HEK293 (cell line): ENCODE measurements around the gene SYT13.

ENCODE experiments used
- CTCF ChIA-PET: fragments of 350-600 bp; formaldehyde crosslinking; extraction: SDS; loops from one replicate; lab custom pipeline; 2021; ENCODE audit warnings: antibody characterized with exemption; lab: Yijun Ruan, JAX
- POLR2A ChIA-PET: fragments of 300-600 bp; formaldehyde crosslinking; extraction: SDS; loops from one replicate; lab custom pipeline; 2020; ENCODE audit warnings: antibody characterized with exemption, inconsistent platforms; lab: Yijun Ruan, JAX
- H3K27ac ChIP-seq: fragments of 200-500 bp; sonication (Bioruptor generic); 2 replicates; pipeline ENCODE4 v1.5.1; 2014; ENCODE audit warnings: low read depth, low read length, control low read depth, inconsistent platforms; ENCODE audit errors: extremely low read depth
- H3K36me3 ChIP-seq, 2 experiments: fragments of 200-500 bp in 1 of 2; sonication (Bioruptor generic) in 1 of 2; 1 replicate in 1 of 2; 2 replicates in 1 of 2; pipeline ENCODE4 v1.5.1; 2014 to 2017; ENCODE audit warnings: inconsistent platforms in 2 of 2, low read length in 2 of 2; ENCODE audit not compliant: control insufficient read depth in 2 of 2, insufficient read depth in 1 of 2
- H3K4me1 ChIP-seq: fragments of 200-500 bp; sonication (Bioruptor generic); 2 replicates; pipeline ENCODE4 v1.5.1; 2014; ENCODE audit warnings: mild to moderate bottlenecking, low read length, inconsistent platforms; ENCODE audit not compliant: control insufficient read depth, insufficient read depth
- H3K4me3 ChIP-seq: 2 replicates; pipeline ENCODE4 v1.5.1; 2011; ENCODE audit warnings: low read depth, mild to moderate bottlenecking, control low read depth, low read length, moderate library complexity
- H3K9me3 ChIP-seq: fragments of 200-500 bp; sonication (Bioruptor generic); 2 replicates; pipeline ENCODE4 v1.5.1; 2014; ENCODE audit warnings: low read depth, low read length, inconsistent platforms; ENCODE audit not compliant: control insufficient read depth, insufficient read depth
- ATF2 ChIP-seq: fragments of 450-650 bp; formaldehyde crosslinking; IDR thresholded peaks from 2 replicates; pipeline ENCODE4 v1.5.1; 2016; ENCODE audit warnings: missing biosample characterization, missing genetic modification characterization, low read depth
- GLI2 ChIP-seq: fragments of 450-650 bp; formaldehyde crosslinking; IDR thresholded peaks from 2 replicates; pipeline ENCODE4; 2017; ENCODE audit warnings: missing biosample characterization, missing genetic modification characterization, low read depth, borderline replicate concordance
- GLI4 ChIP-seq: fragments of 450-650 bp; formaldehyde crosslinking; IDR thresholded peaks from 2 replicates; pipeline ENCODE4 v1.5.1; 2016; ENCODE audit warnings: missing biosample characterization, missing genetic modification characterization
- KLF9 ChIP-seq: fragments of 450-650 bp; formaldehyde crosslinking; IDR thresholded peaks from 2 replicates; pipeline ENCODE4 v1.5.1; 2016; ENCODE audit warnings: missing biosample characterization, missing genetic modification characterization, low read depth
- PRDM2 ChIP-seq: fragments of 450-650 bp; formaldehyde crosslinking; IDR thresholded peaks from 2 replicates; pipeline ENCODE4 v1.5.1; 2016; ENCODE audit warnings: missing biosample characterization, missing genetic modification characterization, borderline replicate concordance
- TRIM28 ChIP-seq: IDR thresholded peaks from 2 replicates; pipeline ENCODE4 v1.6.1; 2011; ENCODE audit warnings: low read length, control low read depth, borderline replicate concordance
- ZFP37 ChIP-seq: fragments of 450-650 bp; formaldehyde crosslinking; IDR thresholded peaks from 2 replicates; pipeline ENCODE4 v1.5.1; 2016; ENCODE audit warnings: missing biosample characterization, missing genetic modification characterization
- ZFP41 ChIP-seq: fragments of 450-650 bp; formaldehyde crosslinking; IDR thresholded peaks from 2 replicates; pipeline ENCODE4 v1.5.1; 2016; ENCODE audit warnings: missing biosample characterization, missing genetic modification characterization, borderline replicate concordance
- ZNF112 ChIP-seq: fragments of 450-650 bp; formaldehyde crosslinking; IDR thresholded peaks from 2 replicates; pipeline ENCODE4 v1.5.0; 2017; ENCODE audit warnings: missing biosample characterization, missing genetic modification characterization
- ZNF132 ChIP-seq: fragments of 450-650 bp; formaldehyde crosslinking; IDR thresholded peaks from 2 replicates; pipeline ENCODE4 v1.5.1; 2017; ENCODE audit warnings: missing biosample characterization, missing genetic modification characterization, borderline replicate concordance
- ZNF133 ChIP-seq: fragments of 450-650 bp; formaldehyde crosslinking; IDR thresholded peaks from 2 replicates; pipeline ENCODE4 v1.5.1; 2016; ENCODE audit warnings: missing biosample characterization, missing genetic modification characterization
- ZNF335 ChIP-seq: fragments of 450-650 bp; formaldehyde crosslinking; conservative IDR thresholded peaks from 2 replicates; pipeline ENCODE4 v1.5.1; 2016; ENCODE audit warnings: missing biosample characterization, missing genetic modification characterization
- ZNF416 ChIP-seq: fragments of 450-650 bp; formaldehyde crosslinking; IDR thresholded peaks from 2 replicates; pipeline ENCODE4 v1.5.1; 2016; ENCODE audit warnings: missing biosample characterization, missing genetic modification characterization
- ZNF423 ChIP-seq: fragments of 450-650 bp; formaldehyde crosslinking; IDR thresholded peaks from 2 replicates; pipeline ENCODE4 v1.5.1; 2016; ENCODE audit warnings: missing biosample characterization, missing genetic modification characterization
- ZNF426 ChIP-seq: fragments of 450-650 bp; formaldehyde crosslinking; IDR thresholded peaks from 2 replicates; pipeline ENCODE4 v1.5.1; 2017; ENCODE audit warnings: missing biosample characterization, missing genetic modification characterization, mild to moderate bottlenecking, inconsistent platforms, moderate library complexity
- ZNF48 ChIP-seq: fragments of 450-650 bp; formaldehyde crosslinking; IDR thresholded peaks from 2 replicates; pipeline ENCODE4 v1.5.1; 2016; ENCODE audit warnings: missing biosample characterization, missing genetic modification characterization
- ZNF510 ChIP-seq: fragments of 450-650 bp; formaldehyde crosslinking; IDR thresholded peaks from 2 replicates; pipeline ENCODE4 v1.5.1; 2018; ENCODE audit warnings: mild to moderate bottlenecking, missing genetic modification characterization, missing biosample characterization; ENCODE audit not compliant: insufficient replicate concordance
- ZNF548 ChIP-seq: fragments of 450-650 bp; formaldehyde crosslinking; IDR thresholded peaks from 2 replicates; pipeline ENCODE4 v1.5.1; 2016; ENCODE audit warnings: missing biosample characterization, missing genetic modification characterization
- ZNF660 ChIP-seq: fragments of 450-650 bp; IDR thresholded peaks from 2 replicates; pipeline ENCODE4 v1.5.1; 2018; ENCODE audit warnings: missing biosample characterization, mild to moderate bottlenecking, missing genetic modification characterization
- ZNF701 ChIP-seq: fragments of 450-650 bp; formaldehyde crosslinking; IDR thresholded peaks from 2 replicates; pipeline ENCODE4 v1.5.1; 2016; ENCODE audit warnings: missing biosample characterization, missing genetic modification characterization
- ZNF830 ChIP-seq: fragments of 450-650 bp; IDR thresholded peaks from 2 replicates; pipeline ENCODE4 v1.5.0; 2018; ENCODE audit warnings: missing biosample characterization, missing genetic modification characterization, low read depth, mild to moderate bottlenecking, moderate library complexity
- ZNF837 ChIP-seq: fragments of 450-650 bp; formaldehyde crosslinking; IDR thresholded peaks from 2 replicates; pipeline ENCODE4 v1.5.1; 2016; ENCODE audit warnings: missing biosample characterization, missing genetic modification characterization
- TF ChIP-seq, protein P1 (sequence below): fragments of 450-650 bp; formaldehyde crosslinking; IDR thresholded peaks from 2 replicates; pipeline ENCODE4 v1.5.1; 2017; ENCODE audit warnings: missing biosample characterization, missing genetic modification characterization

The SYT13 gene

GRCh38 chr11:45269678-45270077, 16.5 kb downstream of the SYT13 start (continued):
- no peak for TF ChIP-seq KLF9 (tag by site-specific recombination)

GRCh38 chr11:45267652-45268299, 18.4 kb downstream of the SYT13 start:
- CTCF ChIA-PET, result interaction anchor here (0.6 to 2.6 kb wide), 5 partner anchors 25 to 578 kb away, joined by 3 to 10 read pairs (median 4); no protein-coding TSS in a partner anchor
- no peaks in the 10 kb centered on the region for H3K4me1 ChIP-seq
- H3K9me3 ChIP-seq, result no peaks in the 10 kb centered on the region
- H3K27ac ChIP-seq, result no peak overlapping the region
- TF ChIP-seq ZNF132 (tag by site-specific recombination) (no peak), GLI4 (tag by site-specific recombination) (no peak), ZNF112 (tag by site-specific recombination) (no peak), PRDM2 (tag by site-specific recombination) (no peak), ZNF830 (tag by site-specific recombination) (no peak), ZNF510 (tag by site-specific recombination) (no peak), ZNF416 (tag by site-specific recombination) (no peak), ZNF133 (no peak)
- TF ChIP-seq, all 188 proteins: peak for 0
- Histone ChIP-seq H3K36me3 (no peaks in the 10 kb centered on the region), H3K4me3 (no peak overlapping the region)
- POLR2A ChIA-PET, result no interaction called here

- Histone ChIP-seq H3K27ac (no peak overlapping the region), H3K4me1 (no peaks in the 10 kb centered on the region), H3K4me3 (no peak overlapping the region), H3K9me3 (no peaks in the 10 kb centered on the region), H3K36me3 (no peaks in the 10 kb centered on the region)
- ChIA-PET POLR2A (no interaction called here), CTCF (interaction anchor here (0.7 to 1.8 kb wide), 2 partner anchors 15 to 577 kb away, joined by 3 to 11 read pairs; no protein-coding TSS in a partner anchor)
- TF ChIP-seq ZNF837 (tag by site-specific recombination) (no peak), ZNF548 (no peak), ZNF426 (tag by site-specific recombination) (no peak), ZNF335 (tag by site-specific recombination) (no peak), TRIM28 (no peak), ZNF660 (tag by site-specific recombination) (no peak), ATF2 (tag by site-specific recombination) (no peak), GLI2 (tag by site-specific recombination) (no peak), ZNF423 (tag by site-specific recombination) (no peak), ZNF701 (no peak), ZNF48 (no peak), ZFP41 (tag by site-specific recombination) (no peak), ZFP37 (tag by site-specific recombination) (no peak)
- TF ChIP-seq, protein P1, sequence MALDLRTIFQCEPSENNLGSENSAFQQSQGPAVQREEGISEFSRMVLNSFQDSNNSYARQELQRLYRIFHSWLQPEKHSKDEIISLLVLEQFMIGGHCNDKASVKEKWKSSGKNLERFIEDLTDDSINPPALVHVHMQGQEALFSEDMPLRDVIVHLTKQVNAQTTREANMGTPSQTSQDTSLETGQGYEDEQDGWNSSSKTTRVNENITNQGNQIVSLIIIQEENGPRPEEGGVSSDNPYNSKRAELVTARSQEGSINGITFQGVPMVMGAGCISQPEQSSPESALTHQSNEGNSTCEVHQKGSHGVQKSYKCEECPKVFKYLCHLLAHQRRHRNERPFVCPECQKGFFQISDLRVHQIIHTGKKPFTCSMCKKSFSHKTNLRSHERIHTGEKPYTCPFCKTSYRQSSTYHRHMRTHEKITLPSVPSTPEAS, result no peak
These were observed 19.1 kb downstream of the SYT13 start for GRCh38 chr11:45267052-45267451.
